ENCODE results near the gene BTBD9. TPM values are rescaled to one million over a fixed set of nuclear protein-coding genes. Genes with fewer than 3 reads are reported as not detected.

The BTBD9 gene
- total RNA-seq, 1 donor from 2014 or later = 28.1 TPM

DNA sequence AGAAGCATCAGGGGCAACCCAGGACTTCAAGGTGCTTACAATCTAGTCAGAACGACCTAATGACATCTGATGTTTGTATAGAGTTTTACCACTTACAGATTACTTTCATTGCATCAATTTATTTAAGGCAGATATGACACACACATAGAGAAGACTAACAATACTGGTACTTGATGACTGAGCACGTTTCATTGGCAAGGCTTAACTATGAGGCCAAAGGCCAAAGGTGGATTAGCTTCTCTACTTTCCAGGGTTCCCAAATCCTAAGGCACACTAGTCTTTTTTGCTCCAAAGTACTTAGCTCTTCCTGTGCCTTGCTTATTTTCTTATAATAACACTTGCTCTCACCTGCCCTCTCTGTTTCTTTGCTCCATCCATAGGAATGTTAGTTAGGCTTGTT lies 414.0 kb downstream of the BTBD9 start:
- no peak for DNase-seq (ENCODE audit: low spot score in 2 of 2)
- no peak for FAIRE-seq

DNA sequence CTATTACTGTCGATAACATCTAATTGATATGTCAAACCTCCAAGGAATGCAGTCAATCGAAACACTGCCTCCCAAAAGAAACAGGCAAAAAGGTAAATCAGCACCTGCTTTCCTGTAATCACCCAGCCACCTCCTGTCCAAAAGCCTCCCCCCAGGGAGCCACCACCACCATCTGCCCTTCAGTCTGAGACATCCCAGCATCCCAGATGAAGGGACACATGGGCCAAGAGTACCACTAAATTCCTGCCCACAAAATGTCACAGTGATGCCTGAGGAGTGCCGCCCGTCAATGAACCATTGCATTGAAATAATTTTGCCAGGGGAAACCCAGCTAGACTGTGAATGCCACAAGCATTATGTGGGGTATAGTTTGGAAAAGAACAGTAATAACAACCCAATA lies 418.5 kb downstream of the BTBD9 start:
- no peak for DNase-seq (ENCODE audit: low spot score in 2 of 2)

DNA sequence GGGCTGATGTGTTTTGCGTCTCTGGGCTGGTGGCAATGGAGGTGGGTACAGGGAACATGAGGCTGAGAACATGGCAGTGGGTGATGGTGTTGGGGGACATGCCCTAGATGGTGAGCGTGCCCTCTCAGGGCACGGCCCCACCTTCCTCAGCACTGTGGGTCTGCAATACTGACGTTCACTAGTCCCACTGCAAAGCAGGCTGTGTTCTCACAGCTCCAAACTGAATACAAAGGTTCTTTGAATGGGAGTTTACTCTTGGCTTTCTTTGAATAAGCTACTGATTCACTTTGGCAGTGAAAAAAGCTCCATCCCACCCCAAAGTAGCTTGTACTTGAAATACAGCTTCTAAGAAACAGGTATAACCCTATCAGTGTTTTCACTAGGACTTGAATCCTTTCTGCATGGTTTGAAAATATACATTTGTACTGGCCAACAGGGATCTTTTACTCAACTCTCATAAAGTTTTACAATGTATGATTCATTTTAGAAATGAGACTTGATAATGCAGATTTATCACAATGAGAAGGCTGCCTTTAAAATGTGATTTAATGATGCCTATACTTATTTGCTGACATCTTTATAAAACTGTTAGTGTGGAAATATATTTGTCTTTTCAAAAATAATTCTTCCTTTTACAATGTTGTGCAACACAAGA lies 419.5 kb downstream of the BTBD9 start:
- no peak for FAIRE-seq

More for the DNA sequence above, 418.5 kb downstream of the BTBD9 start:
- FAIRE-seq = no peak

DNA sequence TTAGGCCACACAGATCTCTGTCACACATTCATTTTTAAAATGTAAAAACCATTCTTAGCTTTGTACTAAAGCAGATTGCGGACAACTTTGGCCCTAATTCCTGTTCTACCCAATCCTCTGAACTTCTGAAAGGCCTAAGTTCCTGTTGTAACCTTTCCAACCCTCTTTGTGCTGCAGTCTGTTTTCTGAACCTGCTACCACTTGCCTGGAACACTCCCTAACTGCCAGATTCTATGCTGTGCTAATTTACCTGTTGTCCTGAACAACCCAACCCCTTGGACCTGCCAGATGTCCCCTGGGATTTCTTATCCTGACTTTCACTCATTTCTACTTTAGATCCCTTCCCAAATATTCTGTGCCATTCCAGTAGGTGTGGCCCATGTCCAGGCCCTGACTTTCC lies 421.5 kb downstream of the BTBD9 start:
- no peak for DNase-seq (ENCODE audit: low spot score in 2 of 2)
- FAIRE-seq = no peak

More for the DNA sequence above, 419.5 kb downstream of the BTBD9 start:
- peak in 1 of 2 donors; percentile 2 for DNase-seq (ENCODE audit: low spot score in 2 of 2)

DNA sequence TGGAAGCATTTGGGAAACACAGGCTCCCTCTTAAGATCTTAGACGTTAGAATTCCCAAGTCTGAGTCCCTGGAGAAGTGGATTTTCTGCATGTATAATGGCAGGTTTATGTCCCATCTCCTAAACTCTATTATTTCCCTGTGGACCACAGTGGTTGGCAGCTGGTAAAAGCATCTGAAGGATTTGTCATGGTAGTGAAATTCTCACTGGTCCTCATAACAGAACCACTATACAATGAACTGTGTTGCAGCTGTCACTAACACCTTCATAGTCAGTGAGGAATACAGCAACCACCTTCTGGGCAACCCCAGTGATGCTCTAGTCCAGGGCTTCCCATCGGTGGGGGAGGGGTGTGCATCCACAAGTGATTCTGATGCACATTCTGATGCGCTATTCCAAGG lies 423.3 kb downstream of the BTBD9 start:
- FAIRE-seq (no peak), DNase-seq (ENCODE audit: low spot score in 2 of 2) (no peak)

DNA sequence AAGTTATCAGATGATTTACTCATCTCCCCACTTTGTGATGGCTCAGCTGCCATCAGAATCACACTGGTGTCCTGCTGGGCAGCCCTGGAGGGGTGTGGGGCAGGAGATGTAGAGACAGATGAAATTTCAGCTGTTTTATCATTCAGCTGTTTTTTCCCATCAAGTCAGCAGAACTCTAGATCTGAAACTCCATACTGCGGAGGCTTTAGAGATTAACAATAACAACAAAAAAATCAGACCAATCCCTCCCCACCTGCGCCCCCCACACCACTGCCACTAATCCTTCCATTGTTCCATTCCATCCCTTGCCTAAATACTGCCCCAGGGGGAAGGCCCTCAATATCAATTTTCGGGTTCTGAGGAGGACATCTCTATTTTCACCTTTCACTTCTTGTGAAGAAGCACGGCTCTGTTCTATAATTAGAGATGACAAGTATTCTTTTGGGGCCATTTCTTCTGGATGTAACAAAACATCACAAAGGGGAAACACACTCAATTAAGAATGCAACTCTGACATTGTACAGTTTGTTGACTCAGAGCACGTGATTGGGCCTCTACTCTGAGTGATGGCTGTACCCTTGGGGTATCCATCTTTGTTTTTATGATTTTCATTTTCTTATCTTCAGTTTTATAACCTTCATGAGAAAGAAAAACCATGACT lies 423.9 kb downstream of the BTBD9 start:
- no peak for FAIRE-seq

DNA sequence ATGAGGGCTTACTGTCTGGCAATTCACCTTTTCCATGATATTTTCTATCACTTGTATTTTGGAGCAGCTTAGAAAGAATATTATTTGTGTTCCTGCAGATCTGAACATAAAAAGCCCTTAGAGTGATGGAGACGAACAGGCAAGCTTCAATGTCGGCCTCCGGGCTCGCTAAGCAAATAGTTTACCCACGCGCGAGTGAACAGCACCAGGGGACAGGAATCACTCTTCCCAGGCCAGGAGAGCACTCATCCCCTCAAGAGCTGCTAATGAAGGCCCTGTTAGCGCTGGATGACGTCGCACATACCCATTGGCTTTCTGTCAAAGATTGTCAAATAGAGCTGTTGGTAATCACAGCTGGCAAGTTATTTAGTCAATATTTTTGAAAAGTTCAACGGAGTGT lies 424.5 kb downstream of the BTBD9 start:
- no peak for FAIRE-seq
- no peak for DNase-seq (ENCODE audit: low spot score in 2 of 2)

More for the DNA sequence above, 423.9 kb downstream of the BTBD9 start:
- no peak for DNase-seq (ENCODE audit: low spot score in 2 of 2)

DNA sequence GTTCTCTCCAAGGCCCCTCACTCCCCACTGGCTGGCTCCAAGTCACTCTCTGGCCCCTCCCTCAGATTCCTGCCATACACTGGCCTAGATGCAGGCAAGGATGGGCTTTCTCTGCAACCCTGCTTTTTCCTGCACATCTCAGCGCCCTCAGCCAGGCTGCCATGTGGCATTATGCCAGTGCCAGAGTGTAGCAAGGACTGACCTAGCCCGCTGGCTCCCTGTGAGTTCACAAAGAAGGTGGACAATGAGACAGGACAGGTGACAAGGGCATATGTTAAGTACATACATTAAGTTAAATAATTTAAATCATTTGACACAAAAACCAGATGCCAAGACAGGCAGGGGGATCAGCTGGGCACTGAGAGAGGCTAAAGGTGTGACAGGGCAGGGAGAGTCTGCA lies 425.6 kb downstream of the BTBD9 start:
- DNase-seq (ENCODE audit: low spot score in 2 of 2) = no peak
- no peak for FAIRE-seq

DNA sequence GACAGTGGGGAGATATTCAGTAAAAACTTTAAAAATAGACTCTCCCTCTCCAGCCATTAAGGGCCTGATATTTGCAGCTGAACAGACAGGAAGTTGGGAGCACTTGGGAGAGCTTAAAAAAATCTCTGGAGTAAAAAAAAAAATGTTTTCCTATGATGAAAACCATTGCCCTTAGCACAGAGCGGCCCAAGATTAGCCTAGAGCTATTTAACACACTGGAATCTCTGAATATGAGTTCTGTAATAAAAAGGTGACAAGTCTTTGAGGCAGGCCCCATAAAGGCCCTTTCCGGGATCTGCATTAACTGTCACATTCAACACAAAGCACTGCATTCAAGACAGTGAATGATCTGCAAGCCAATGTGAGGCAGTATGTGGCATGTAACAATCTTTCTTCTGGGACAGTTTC lies 426.5 kb downstream of the BTBD9 start:
- DNase-seq (ENCODE audit: low spot score in 2 of 2) (no peak), FAIRE-seq (no peak)

DNA sequence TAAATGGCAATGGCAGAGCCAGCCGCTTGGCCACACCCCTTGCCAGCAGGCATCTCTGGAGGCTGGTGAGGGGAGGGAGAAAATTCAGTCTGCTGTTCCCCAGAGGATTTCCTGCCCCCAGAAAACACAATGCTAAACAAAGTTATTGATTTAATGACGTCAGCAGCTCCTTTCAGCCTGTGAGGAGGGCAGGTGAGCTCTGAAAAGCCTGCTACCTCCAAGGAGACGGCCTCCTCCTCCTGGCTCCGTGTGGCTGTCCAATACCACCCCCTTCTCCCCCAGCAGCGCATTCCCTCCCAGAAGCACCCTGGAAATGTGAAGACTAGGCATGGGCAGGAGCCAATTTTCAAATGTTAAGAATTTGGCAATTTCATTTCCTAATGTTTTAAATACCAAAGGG lies 427.1 kb downstream of the BTBD9 start:
- FAIRE-seq (no peak), DNase-seq (ENCODE audit: low spot score in 2 of 2) (no peak)

DNA sequence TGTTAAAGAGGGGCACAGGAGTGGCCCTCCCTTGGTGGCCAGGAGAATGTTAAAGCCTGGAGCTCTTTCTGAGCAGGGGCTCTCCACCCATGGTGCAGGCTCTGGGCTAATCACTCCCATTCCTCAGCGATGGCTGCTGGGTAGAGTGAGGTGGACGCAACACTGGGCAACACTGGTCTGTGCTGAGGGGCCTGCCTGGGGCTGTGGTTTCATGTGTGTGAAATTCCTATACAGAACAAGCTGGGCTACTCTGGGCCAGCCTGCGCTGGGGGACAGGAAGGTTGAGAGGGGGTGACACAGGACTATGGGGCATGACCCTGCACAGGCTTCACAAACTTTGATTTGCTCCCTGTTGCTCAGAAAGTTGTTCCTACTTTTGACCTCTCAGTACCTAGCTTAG lies 427.6 kb downstream of the BTBD9 start:
- FAIRE-seq (no peak), DNase-seq (ENCODE audit: low spot score in 2 of 2) (no peak)

DNA sequence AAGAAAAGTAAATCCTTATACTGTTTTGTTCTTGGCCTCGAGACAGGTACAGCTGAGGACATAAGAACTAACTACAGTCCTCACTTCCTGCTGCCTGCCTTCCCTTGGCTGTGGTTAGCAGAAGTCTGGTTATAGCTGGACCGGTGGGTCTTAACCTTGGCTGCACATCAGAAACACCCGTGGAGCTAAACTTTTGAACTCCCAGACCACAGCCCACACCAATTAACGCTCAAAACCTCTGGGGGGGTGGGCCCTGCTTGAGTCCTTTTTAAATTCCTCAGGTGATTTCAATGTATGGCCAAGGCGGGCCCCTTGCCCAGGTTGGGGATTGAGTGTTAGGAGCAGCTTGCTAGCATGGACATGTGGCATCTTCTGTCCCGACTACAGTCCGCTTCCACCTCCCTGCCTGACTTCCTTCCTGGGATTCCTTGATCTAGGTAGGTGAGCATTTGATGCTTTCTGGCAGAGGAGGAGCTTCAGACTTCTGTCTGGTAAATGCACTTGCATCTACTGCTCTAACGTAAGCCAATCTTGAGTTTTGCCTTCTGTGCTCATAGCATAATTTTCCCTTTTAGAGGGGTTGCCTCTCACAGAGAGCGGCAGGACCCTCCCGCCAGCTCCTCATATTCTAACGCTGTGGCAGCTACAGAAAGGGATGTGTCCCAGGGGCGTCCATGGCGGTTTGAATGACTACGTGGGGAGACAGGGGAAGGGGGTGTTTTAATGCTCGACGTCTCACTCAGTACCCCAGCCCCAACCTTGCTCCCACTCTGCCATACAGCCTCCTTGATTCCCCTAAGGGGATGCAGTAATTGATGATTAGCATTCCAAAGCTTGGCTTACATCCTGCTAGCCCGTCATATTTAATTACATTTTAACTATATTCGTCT lies 430.1 kb downstream of the BTBD9 start:
- DNase-seq (ENCODE audit: low spot score in 2 of 2) (no peak), FAIRE-seq (no peak)

DNA sequence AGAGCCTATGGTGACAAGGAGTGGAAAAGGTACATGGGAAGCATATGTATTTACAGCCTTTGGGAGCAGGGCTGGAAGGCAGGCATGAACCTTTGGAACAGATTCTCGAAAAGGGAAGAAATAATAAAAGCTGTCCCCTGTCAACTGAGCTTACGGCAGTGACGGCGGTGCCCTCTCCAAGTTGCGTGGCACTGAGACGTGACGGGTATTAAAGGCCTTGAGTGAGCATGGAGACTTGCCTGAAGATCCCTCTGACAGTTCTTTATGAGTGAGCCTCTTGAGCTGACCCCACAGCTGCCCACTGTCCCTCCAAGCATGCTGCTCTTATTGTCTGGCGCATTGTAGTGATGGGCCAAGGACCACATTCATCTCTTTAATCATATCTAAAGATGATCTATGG lies 431.7 kb downstream of the BTBD9 start:
- FAIRE-seq (no peak), DNase-seq (ENCODE audit: low spot score in 2 of 2) (no peak)

DNA sequence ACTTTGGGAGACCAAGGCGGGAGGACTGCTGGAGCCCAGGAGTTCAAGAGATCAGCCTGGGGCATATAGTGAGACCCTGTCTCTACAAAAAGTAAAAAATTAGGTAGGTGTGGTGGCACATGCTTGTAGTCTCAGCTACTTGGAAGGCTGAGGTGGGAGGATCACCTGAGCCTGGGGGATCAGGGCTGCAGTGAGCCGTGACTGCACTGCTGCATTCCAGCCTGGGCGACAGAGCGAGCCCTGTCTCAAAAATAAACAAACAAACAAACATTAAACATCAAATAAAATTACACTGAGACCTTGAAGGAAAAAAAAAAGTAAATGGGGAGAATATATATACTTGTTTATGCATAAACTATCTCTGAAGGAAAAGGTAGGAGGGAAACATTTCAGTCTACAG lies 432.4 kb downstream of the BTBD9 start:
- FAIRE-seq (no peak), DNase-seq (ENCODE audit: low spot score in 2 of 2) (no peak)

DNA sequence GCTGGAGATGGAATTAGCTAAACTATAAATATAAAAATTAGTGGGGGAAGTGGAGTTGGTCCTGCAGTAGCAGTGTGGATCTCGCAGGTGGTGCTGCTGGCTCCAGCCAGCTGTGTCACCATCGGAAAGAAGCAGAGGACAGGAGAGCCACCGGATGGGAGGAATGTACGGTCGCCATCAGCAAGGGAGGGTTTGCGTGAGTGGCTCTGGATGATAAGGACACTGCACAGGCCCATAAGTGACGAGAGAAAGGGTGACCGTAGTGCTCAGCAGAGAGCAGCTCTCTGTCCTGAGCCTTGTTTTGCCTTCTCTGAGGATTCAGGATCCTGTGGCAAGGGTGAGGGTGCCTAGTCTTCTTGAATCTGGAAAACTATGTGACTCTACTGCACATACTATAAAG lies 441.5 kb downstream of the BTBD9 start:
- FAIRE-seq = no peak
- DNase-seq (ENCODE audit: low spot score in 2 of 2) = no peak

DNA sequence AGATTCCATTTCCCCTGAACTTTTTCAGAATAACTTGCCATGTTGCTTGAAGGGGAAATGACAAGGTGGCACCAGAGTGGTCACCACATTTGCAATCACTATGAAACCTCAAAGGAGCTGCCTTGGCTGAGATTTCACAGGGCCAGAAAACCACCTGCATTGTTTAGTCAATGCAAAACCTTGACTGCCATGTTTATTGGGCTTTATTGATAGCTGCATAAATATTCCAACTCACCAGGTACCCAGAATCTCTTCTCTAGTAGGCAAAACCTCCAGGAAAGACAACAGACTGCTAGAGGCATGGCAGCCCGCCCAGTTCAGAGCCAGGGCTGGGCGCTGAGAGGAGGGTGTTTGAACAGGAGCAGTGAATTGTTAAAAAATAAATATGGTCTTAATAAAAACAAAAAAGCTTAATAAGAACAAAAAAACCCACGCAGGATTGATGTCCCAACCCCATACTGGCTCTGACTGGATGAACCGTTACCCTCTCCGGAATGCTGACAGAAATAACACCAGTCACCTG lies 444.6 kb downstream of the BTBD9 start:
- DNase-seq (ENCODE audit: low spot score in 2 of 2) (no peak), FAIRE-seq (no peak)

DNA sequence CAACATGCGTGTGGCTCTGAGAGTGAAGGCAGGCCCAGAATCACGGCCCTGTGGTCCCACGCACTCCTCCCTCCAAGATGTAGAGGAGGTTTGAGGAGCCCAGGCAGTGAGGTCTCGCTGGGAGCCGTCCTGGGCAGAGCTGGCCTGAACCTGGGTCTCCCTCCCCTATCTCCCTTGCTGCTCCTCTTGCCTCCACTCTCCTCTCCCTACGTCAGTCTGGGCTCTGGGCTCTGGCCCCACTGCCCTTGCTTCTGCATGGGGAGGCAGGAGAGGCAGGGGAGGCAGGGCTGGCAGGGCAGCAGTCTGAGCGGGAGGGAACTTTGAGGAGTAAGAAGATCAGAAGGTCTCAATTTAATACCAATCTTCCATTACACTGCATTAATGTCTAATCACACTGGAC lies 445.1 kb downstream of the BTBD9 start:
- DNase-seq (ENCODE audit: low spot score in 2 of 2) (no peak), FAIRE-seq (no peak)

DNA sequence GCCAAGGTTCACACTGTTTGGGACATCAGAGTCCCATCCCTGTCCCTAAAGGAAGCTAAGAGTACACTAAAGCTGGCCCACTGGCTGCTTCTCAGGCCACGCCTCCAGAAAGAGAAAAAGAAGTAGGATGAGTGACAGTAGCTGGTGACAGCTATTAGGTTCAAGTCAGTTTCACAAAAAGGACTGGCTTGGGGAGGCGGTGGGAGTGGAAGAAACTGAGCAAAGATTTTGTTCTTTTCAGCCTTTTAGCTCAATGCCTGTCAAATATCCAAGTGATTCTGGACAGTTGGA lies 445.5 kb downstream of the BTBD9 start:
- FAIRE-seq = no peak
- no peak for DNase-seq (ENCODE audit: low spot score in 2 of 2)

DNA sequence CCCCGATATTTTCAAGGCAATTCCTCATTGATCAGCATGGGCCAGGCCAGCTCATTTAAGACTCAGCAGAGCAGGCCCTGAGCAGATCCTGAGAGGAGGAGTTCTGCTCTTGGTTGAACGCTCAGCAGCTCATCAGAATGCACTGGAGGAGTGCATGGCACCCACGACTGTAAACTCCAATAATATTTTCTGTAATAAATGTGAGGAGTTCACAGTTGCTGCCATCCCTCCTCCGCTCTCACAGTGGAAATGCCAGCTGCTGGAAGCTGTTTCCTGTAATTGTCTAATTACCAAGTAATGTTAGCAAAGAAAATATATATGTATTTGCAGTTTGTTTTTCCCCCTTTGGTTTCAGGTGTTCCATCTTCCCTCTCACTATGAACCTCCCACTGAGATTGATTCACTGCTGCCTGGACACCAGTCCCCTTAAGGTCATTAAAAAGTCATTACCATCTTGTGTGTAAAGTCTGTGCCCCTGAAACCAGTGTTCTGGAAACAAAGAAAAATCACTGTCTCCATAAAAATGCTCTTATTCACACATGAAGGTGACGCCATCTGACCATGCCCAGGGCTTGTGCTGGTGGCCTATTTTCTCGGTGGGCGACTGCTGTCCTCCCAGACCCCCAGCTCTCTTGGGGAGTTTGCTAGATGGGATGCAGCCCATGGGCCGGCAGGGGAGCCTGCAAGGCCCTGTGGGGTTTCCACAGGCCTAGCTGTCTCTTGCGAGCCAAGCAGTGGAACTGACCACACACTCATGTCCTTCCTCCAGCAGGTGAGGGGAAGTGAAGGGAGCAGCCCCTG lies 446.0 kb downstream of the BTBD9 start:
- DNase-seq (ENCODE audit: low spot score in 2 of 2) (no peak), FAIRE-seq (no peak)

DNA sequence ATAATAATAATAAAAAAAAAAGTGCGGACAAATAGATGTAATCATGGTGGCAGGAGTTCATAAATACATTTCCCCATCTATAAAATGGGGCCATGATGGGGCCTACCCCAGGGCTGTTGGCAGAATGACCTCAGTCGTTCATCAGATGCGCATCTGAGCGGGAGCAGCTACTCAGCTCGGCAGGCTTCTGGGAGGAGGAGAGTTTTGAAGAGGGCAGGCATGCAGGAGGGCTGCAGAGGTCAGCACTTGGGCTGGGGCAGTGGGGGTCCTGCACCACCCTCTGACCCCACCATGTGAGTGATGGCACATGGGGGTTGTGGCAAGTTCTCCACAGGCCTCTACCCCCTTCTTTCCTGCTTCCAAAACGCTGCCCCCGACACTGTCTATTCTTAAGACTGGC lies 446.7 kb downstream of the BTBD9 start:
- DNase-seq (ENCODE audit: low spot score in 2 of 2) (no peak), FAIRE-seq (no peak)

DNA sequence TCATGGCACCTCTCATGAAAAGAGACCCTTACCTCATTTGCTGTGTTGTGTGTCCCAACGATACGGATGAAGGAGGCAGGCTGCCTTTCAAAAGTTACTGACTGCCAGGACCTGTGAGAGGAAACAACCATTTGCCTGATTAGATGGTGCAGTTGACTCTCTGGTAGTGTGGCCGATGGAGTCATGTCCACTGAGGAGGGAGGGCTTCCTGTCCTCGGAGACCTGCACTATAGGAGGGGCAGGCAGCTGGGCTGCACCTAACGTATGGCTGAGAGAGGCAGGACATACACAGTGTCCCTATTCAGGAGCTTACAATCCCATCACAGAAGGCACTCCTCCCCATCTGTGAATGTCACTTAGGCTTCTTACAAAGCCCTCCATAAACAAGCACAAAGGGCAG lies 447.2 kb downstream of the BTBD9 start:
- DNase-seq (ENCODE audit: low spot score in 2 of 2) (no peak), FAIRE-seq (no peak)

Data from frontal cortex (tissue), 4 donors.